ENCODE measurements around the gene CATSPERZ.

- TF ChIP-seq POLR2A (IDR thresholded peaks at IDR 0.05) (no peak), POLR2AphosphoS5 (IDR thresholded peaks at IDR 0.05) (no peak), CTCF (IDR thresholded peaks at IDR 0.05) (no peak)
Measured at GRCh38 chr11:64349025-64349387, 48.8 kb downstream of the CATSPERZ start.
